ENCODE measurements around the gene ERC2. TPM values are rescaled to one million over a fixed set of nuclear protein-coding genes. Genes with fewer than 3 reads are reported as not detected.

ERC2 gene
- total and polyA plus RNA-seq, 2 of the 13 experiments (the other 11 are each of a cell fraction or from before 2014, with no cell fraction given): 0.16 to 0.22 TPM

- TF ChIP-seq PRDM4 (CRISPR knock-in tag; IDR thresholded peaks at IDR 0.05; ENCODE audit: borderline replicate concordance): peak; percentile 84; the same call in 1 of the 2 replicates
- TF ChIP-seq ADNP (CRISPR knock-in tag; IDR thresholded peaks at IDR 0.05): no peak
- no peak for TF ChIP-seq TBP (CRISPR knock-in tag; IDR thresholded peaks at IDR 0.05)
- peak; percentile 62; the same call in 1 of the 2 replicates for TF ChIP-seq ZBED4 (CRISPR knock-in tag; IDR thresholded peaks at IDR 0.05; ENCODE audit: borderline replicate concordance)
- TF ChIP-seq ZBTB25 (CRISPR knock-in tag; IDR thresholded peaks at IDR 0.05): peak; percentile 95
- TF ChIP-seq CC2D1A (CRISPR knock-in tag; IDR thresholded peaks at IDR 0.05): peak; percentile 94; the same call in 1 of the 2 replicates
- TF ChIP-seq SMARCE1 (IDR thresholded peaks at IDR 0.05; ENCODE audit: borderline replicate concordance): no peak
- TF ChIP-seq SMC3 (IDR thresholded peaks at IDR 0.05; ENCODE audit: low read length): peak; percentile 79
- peak; percentile 84; the same call in 1 of the 2 replicates for TF ChIP-seq ZNF782 (CRISPR knock-in tag; IDR thresholded peaks at IDR 0.05; ENCODE audit: borderline replicate concordance)
- 0 out of 2 replicates have a peak, but pooled peaks have one; percentile 42 for TF ChIP-seq RFX3 (CRISPR knock-in tag; IDR thresholded peaks at IDR 0.05)
- no peak; the same call in 1 of the 2 replicates for TF ChIP-seq ZNF605 (CRISPR knock-in tag; IDR thresholded peaks at IDR 0.05)
- TF ChIP-seq SP2 (CRISPR knock-in tag; IDR thresholded peaks at IDR 0.05): no peak
- TF ChIP-seq HNF4A (CRISPR knock-in tag; IDR thresholded peaks at IDR 0.05): no peak
- TF ChIP-seq DDIT3 (CRISPR knock-in tag; IDR thresholded peaks at IDR 0.05): 0 out of 2 replicates have a peak, but pooled peaks have one; percentile 63
- TF ChIP-seq ZNF550 (CRISPR knock-in tag; IDR thresholded peaks at IDR 0.05; ENCODE audit: borderline replicate concordance): no peak
- TF ChIP-seq ARHGAP35 (CRISPR knock-in tag; IDR thresholded peaks at IDR 0.05; ENCODE audit: borderline replicate concordance): peak; percentile 53; the same call in 1 of the 2 replicates
- 0 out of 2 replicates have a peak, but pooled peaks have one; percentile 31 for TF ChIP-seq TAF1 (CRISPR knock-in tag; IDR thresholded peaks at IDR 0.05)
- TF ChIP-seq ZFY (CRISPR knock-in tag; IDR thresholded peaks at IDR 0.05): no peak
Measured at GRCh38 chr3:56494679-56495322, 26.5 kb upstream of the ERC2 start (continued).
